ENCODE results near the gene KRT17.
"Not testable (repeated sequence)": the region's sequence is repeated elsewhere in the genome, so short reads cannot be mapped to it uniquely, and the experiment has no call there.

The KRT17 gene

DNA sequence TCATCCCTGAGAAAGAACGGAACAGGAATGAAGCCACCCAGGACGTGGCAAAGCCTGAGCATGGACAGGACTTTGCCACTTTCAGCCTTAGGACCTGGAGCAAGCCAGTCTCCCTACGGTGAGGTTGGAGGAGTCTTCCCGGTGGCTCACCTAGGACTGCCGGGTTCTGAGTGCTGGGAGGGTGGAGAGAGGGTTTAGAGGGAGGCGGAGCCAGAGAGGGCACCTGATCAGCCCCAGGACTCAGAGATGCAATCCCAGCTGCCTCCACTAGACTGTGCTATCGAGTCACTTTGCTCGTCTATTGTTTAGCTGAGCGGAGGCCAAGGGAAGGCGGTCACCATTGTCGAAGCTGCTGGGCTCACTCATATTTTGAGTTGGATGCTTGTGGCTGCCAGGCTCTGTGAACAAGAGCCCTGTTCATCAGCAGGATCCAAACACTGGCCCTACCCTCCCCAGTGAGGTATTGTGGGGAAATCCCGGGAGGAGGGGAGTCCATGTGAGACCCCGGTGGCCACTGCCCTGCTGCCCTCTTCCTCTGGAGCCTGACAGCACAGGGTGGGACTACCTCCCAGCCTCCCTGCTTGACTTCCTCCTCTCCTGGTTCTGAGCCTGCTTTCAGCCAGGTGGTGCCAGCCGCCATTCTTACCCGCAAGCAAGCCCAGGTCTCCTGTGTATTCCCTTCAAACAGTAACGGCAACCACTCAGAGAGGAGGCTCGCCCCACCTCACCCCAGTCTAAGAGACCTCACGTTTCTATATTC, 44.7 kb downstream of the KRT17 start:
- no peak overlapping the region for H2BK120ac ChIP-seq (ENCODE audit: low read depth, low read length)
- peak overlapping the region; percentile 27 for H3K27ac ChIP-seq (ENCODE audit: low read length, poor library complexity, severe bottlenecking)
- peak overlapping the region; percentile 44 for H3K9ac ChIP-seq (ENCODE audit: low read length)
- H2BK15ac ChIP-seq (ENCODE audit: low read depth, poor library complexity, severe bottlenecking), result no peak overlapping the region
- peaks cover 21 to 66% of the 10 kb centered on the region in 2 experiments for H3K27me3 ChIP-seq (ENCODE audit: control insufficient read depth in 1 of 2, insufficient read depth in 1 of 2, low read length in 2 of 2)
- no peak overlapping the region for H4K91ac ChIP-seq (ENCODE audit: low read length)
- 43% methylated on average over 17 of the region's 18 CpGs for WGBS
- peak overlapping the region in 1 of 2 experiments; percentile 12 for H3K4me3 ChIP-seq (ENCODE audit: insufficient read depth in 1 of 2, low read depth in 1 of 2, low read length in 2 of 2)
- no peak overlapping the region for H2BK12ac ChIP-seq (ENCODE audit: low read length in 2 of 2)
- H3K23ac ChIP-seq (ENCODE audit: low read length in 2 of 2), result no peak overlapping the region
- peak overlapping the region; percentile 1 for H3K4me2 ChIP-seq (ENCODE audit: low read length, poor library complexity, severe bottlenecking)
- H3K18ac ChIP-seq (ENCODE audit: low read depth in 1 of 2, low read length in 2 of 2), result no peak overlapping the region
- H2BK5ac ChIP-seq (ENCODE audit: low read depth, low read length, poor library complexity, severe bottlenecking), result no peak overlapping the region
- H3K36me3 ChIP-seq (ENCODE audit: control insufficient read depth in 1 of 2, insufficient read depth in 2 of 2, low read depth in 1 of 2, low read length in 2 of 2), result no peaks in the 10 kb centered on the region
- H2AFZ ChIP-seq (ENCODE audit: low read depth, low read length), result no peak overlapping the region
- H3K4ac ChIP-seq (ENCODE audit: low read depth in 1 of 2, low read length in 2 of 2), result no peak overlapping the region
- peaks cover 10% of the 10 kb centered on the region for H3K4me1 ChIP-seq (ENCODE audit: control insufficient read depth, insufficient read depth, low read depth, low read length)
- H4K8ac ChIP-seq (ENCODE audit: low read length), result peak overlapping the region; percentile 28
- H3K9me3 ChIP-seq (ENCODE audit: control insufficient read depth, low read length), result no peaks in the 10 kb centered on the region
- no peaks in the 10 kb centered on the region for H3K79me1 ChIP-seq (replicated peaks; ENCODE audit: low read length, poor library complexity, severe bottlenecking)
- no peak overlapping the region for H3K14ac ChIP-seq (ENCODE audit: low read length in 2 of 2)
- peak; percentile 73 for DNase-seq
- peak overlapping the region; percentile 24 for H2AK5ac ChIP-seq (ENCODE audit: low read length, severe bottlenecking)

DNA sequence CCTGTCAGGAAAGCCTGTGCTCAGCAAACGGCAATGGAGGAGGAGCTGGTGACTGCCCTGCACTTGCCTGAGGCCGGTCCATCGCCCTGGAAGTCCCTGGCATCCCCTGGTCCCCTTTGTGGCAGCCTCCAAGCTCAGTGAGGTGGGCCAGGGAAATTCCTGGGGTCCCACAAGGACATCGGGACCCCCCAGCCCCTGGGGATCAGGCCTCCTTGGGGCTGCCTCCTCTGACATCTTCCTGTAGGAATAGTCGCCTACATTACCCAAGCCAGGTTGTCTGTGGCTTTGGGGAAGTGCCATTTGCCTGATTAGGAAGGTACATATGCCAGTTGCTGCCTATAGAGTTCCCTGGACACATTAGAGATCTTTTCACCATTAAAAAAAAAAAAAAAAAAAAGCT, 45.4 kb downstream of the KRT17 start:
- peak overlapping the region; percentile 44 for H3K9ac ChIP-seq (ENCODE audit: low read length)
- H2BK12ac ChIP-seq (ENCODE audit: low read length in 2 of 2), result peak overlapping the region in 1 of 2 experiments; percentile 33
- no peak overlapping the region for H2AFZ ChIP-seq (ENCODE audit: low read depth, low read length)
- H4K8ac ChIP-seq (ENCODE audit: low read length), result peak overlapping the region; percentile 48
- H2BK5ac ChIP-seq (ENCODE audit: low read depth, low read length, poor library complexity, severe bottlenecking), result peak overlapping the region; percentile 12
- H2BK120ac ChIP-seq (ENCODE audit: low read depth, low read length), result no peak overlapping the region
- H2BK15ac ChIP-seq (ENCODE audit: low read depth, poor library complexity, severe bottlenecking), result no peak overlapping the region
- no peak overlapping the region for H3K4me2 ChIP-seq (ENCODE audit: low read length, poor library complexity, severe bottlenecking)
- no peak overlapping the region for H3K14ac ChIP-seq (ENCODE audit: low read length in 2 of 2)
- no peaks in the 10 kb centered on the region for H3K9me3 ChIP-seq (ENCODE audit: control insufficient read depth, low read length)
- peak overlapping the region; percentile 15 for H2AK5ac ChIP-seq (ENCODE audit: low read length, severe bottlenecking)
- H3K27ac ChIP-seq (ENCODE audit: low read length, poor library complexity, severe bottlenecking), result no peak overlapping the region
- H3K4me1 ChIP-seq (ENCODE audit: control insufficient read depth, insufficient read depth, low read depth, low read length), result peaks cover 10% of the 10 kb centered on the region
- no peak overlapping the region for H3K4me3 ChIP-seq (ENCODE audit: insufficient read depth in 1 of 2, low read depth in 1 of 2, low read length in 2 of 2)
- WGBS, result 86% methylated on average over 4 of the region's 5 CpGs
- no peak overlapping the region for H3K18ac ChIP-seq (ENCODE audit: low read depth in 1 of 2, low read length in 2 of 2)
- H3K23ac ChIP-seq (ENCODE audit: low read length in 2 of 2), result no peak overlapping the region
- H3K79me1 ChIP-seq (replicated peaks; ENCODE audit: low read length, poor library complexity, severe bottlenecking), result no peaks in the 10 kb centered on the region
- peaks cover 18 to 63% of the 10 kb centered on the region in 2 experiments for H3K27me3 ChIP-seq (ENCODE audit: control insufficient read depth in 1 of 2, insufficient read depth in 1 of 2, low read length in 2 of 2)
- H3K4ac ChIP-seq (ENCODE audit: low read depth in 1 of 2, low read length in 2 of 2), result no peak overlapping the region
- no peaks in the 10 kb centered on the region for H3K36me3 ChIP-seq (ENCODE audit: control insufficient read depth in 1 of 2, insufficient read depth in 2 of 2, low read depth in 1 of 2, low read length in 2 of 2)
- H4K91ac ChIP-seq (ENCODE audit: low read length), result peak overlapping the region; percentile 31
- no peak for DNase-seq

DNA sequence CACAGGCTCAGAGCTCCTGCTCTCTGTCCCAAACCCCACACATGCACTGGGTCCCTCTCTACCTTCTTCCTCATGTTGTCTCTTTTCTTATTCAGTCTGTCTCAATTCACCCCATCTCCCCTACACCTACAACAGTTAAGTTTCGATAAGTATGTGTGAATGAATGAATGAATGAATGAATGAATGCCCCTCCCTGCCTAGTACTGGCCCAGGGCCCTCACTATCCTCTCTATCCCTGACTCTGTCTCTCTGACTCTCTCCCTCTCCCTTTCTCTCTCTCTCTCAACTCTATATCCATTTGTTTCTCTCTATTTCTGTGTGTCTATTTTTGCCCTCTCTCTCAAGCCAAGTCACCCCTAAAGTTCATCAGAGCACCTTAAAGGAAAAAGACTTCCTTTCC, 45.8 kb downstream of the KRT17 start:
- Histone ChIP-seq H3K27ac (ENCODE audit: low read length, poor library complexity, severe bottlenecking) (no peak overlapping the region), H3K36me3 (ENCODE audit: control insufficient read depth in 1 of 2, insufficient read depth in 2 of 2, low read depth in 1 of 2, low read length in 2 of 2) (no peaks in the 10 kb centered on the region), H3K4me2 (ENCODE audit: low read length, poor library complexity, severe bottlenecking) (no peak overlapping the region), H2BK15ac (ENCODE audit: low read depth, poor library complexity, severe bottlenecking) (no peak overlapping the region), H3K14ac (ENCODE audit: low read length in 2 of 2) (no peak overlapping the region), H3K4me3 (ENCODE audit: insufficient read depth in 1 of 2, low read depth in 1 of 2, low read length in 2 of 2) (no peak overlapping the region), H3K9me3 (ENCODE audit: control insufficient read depth, low read length) (no peaks in the 10 kb centered on the region), H4K91ac (ENCODE audit: low read length) (no peak overlapping the region), H3K18ac (ENCODE audit: low read depth in 1 of 2, low read length in 2 of 2) (no peak overlapping the region), H3K4me1 (ENCODE audit: control insufficient read depth, insufficient read depth, low read depth, low read length) (peaks cover 10% of the 10 kb centered on the region), H3K79me1 (replicated peaks; ENCODE audit: low read length, poor library complexity, severe bottlenecking) (no peaks in the 10 kb centered on the region), H2BK12ac (ENCODE audit: low read length in 2 of 2) (no peak overlapping the region), H2AFZ (ENCODE audit: low read depth, low read length) (no peak overlapping the region), H3K23ac (ENCODE audit: low read length in 2 of 2) (no peak overlapping the region), H2AK5ac (ENCODE audit: low read length, severe bottlenecking) (peak overlapping the region; percentile 15), H3K27me3 (ENCODE audit: control insufficient read depth in 1 of 2, insufficient read depth in 1 of 2, low read length in 2 of 2) (peaks cover 22 to 64% of the 10 kb centered on the region in 2 experiments), H3K4ac (ENCODE audit: low read depth in 1 of 2, low read length in 2 of 2) (no peak overlapping the region), H2BK120ac (ENCODE audit: low read depth, low read length) (no peak overlapping the region), H3K9ac (ENCODE audit: low read length) (no peak overlapping the region), H2BK5ac (ENCODE audit: low read depth, low read length, poor library complexity, severe bottlenecking) (no peak overlapping the region), H4K8ac (ENCODE audit: low read length) (no peak overlapping the region)
- WGBS, result no CpG with 5 or more reads among the region's 1 CpG
- no peak for DNase-seq

DNA sequence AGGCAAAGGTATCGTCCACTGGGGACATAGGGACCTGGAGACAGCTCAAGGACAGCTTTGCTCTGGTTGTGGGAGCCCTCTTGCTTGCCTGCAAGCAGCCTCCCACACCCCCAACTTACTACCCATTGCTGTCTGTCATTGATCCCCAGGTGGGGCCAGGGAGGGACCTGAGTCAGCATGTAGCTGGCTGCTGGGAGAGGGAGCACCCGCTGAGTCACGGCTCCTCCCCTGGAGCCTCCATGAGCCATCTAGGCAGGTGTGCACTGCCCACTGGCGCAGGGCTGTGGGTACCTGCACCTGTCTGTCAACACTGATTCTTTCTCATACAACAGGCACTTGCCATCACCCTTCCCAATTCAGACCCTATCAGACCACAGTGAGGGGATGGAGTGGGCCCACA, 47.6 kb downstream of the KRT17 start:
- not testable (repeated sequence) for H3K18ac ChIP-seq (ENCODE audit: low read depth in 1 of 2, low read length in 2 of 2); H2AK5ac ChIP-seq (ENCODE audit: low read length, severe bottlenecking); H4K8ac ChIP-seq (ENCODE audit: low read length); H3K36me3 ChIP-seq (ENCODE audit: control insufficient read depth in 1 of 2, insufficient read depth in 2 of 2, low read depth in 1 of 2, low read length in 2 of 2); H3K9me3 ChIP-seq (ENCODE audit: control insufficient read depth, low read length); H3K4me3 ChIP-seq (ENCODE audit: insufficient read depth in 1 of 2, low read depth in 1 of 2, low read length in 2 of 2); H3K23ac ChIP-seq (ENCODE audit: low read length in 2 of 2); DNase-seq; H2BK12ac ChIP-seq (ENCODE audit: low read length in 2 of 2); H3K4me1 ChIP-seq (ENCODE audit: control insufficient read depth, insufficient read depth, low read depth, low read length); H4K91ac ChIP-seq (ENCODE audit: low read length); H2BK5ac ChIP-seq (ENCODE audit: low read depth, low read length, poor library complexity, severe bottlenecking); H2AFZ ChIP-seq (ENCODE audit: low read depth, low read length); H3K4ac ChIP-seq (ENCODE audit: low read depth in 1 of 2, low read length in 2 of 2); H2BK15ac ChIP-seq (ENCODE audit: low read depth, poor library complexity, severe bottlenecking); H3K14ac ChIP-seq (ENCODE audit: low read length in 2 of 2); H3K4me2 ChIP-seq (ENCODE audit: low read length, poor library complexity, severe bottlenecking); H3K9ac ChIP-seq (ENCODE audit: low read length); H2BK120ac ChIP-seq (ENCODE audit: low read depth, low read length); H3K27ac ChIP-seq (ENCODE audit: low read length, poor library complexity, severe bottlenecking); H3K79me1 ChIP-seq (replicated peaks; ENCODE audit: low read length, poor library complexity, severe bottlenecking)
- peaks cover 38 to 67% of the 10 kb centered on the region in 2 experiments for H3K27me3 ChIP-seq (ENCODE audit: control insufficient read depth in 1 of 2, insufficient read depth in 1 of 2, low read length in 2 of 2)
- 84% methylated on average over 3 of the region's 4 CpGs for WGBS

Data from mesenchymal stem cell (in vitro differentiated cells and primary cell).